Measurements from ENCODE around the gene TMTC4.

- no peak for TF ChIP-seq CTCF (IDR thresholded peaks at IDR 0.05; ENCODE audit: low read depth, low read length, poor library complexity, severe bottlenecking)
- TF ChIP-seq EZH2phosphoT487 (IDR thresholded peaks at IDR 0.05; ENCODE audit: borderline replicate concordance, low read length) = no peak
Measured at GRCh38 chr13:100601716-100602115, 72.9 kb downstream of the TMTC4 start.

Data from DOHH2 (cell line).